ENCODE measurements around the gene PER1.
"Not testable (repeated sequence)": the region's sequence is repeated elsewhere in the genome, so short reads cannot be mapped to it uniquely, and the experiment has no call there.

PER1 gene

DNA sequence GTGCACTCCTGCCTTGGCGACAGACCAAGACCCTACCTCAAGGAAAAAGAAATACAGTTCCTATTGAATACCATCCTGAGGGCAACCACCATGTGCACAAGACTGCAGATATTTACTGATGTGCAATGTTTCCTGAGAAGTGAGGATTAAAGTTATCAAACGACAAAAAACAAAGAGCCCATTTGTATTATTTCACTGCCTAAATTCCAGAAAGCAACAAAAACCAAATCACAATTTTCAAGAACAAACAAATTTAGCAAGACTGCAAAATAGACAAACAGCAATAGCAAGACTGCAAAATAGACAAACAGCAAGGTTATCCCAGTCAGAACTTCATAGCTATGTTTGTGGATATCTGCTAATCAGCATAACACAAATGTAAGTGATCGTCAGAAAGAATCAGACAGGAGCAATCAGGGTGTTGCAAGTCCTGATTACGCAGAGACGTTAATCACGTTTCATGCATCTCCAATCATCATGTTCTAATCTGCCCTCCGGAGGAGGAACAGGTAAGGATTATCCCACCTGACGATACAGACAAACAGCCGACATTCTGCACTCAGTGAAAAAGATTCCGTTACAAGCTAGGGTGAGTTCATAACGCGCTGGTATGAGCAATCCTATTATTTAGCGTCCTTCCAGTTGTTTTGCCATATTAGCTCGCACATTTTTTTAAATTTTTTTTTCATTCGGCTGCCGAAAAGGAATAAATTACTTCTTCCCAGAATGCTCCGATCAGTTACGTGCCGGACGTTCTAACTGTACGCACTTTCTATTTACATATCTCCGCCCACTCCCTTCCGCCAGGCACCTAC, 21.1 kb upstream of the PER1 start:
- DNase-seq (ENCODE audit: low read depth): no peak

DNA sequence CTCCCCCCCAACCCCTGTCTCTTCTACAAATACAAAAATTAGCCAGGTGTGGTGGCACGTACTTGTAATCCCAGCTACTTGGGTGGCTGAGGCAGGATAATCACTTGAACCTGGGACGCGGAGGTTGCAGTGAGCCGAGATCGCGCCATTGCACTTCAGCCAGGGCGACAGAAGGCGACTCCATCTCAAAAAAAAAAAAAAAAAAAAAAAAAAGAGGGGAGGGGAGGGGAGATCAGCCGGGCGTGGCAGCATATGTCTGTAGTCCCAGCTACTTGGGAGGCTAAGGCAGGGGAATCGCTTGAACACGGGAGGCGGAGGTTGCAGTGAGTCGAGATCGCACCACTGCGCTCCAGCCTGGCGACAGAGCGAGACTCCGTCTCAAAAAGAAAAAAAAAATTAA, 18.0 kb upstream of the PER1 start:
- not testable (repeated sequence) for DNase-seq (ENCODE audit: low read depth)

DNA sequence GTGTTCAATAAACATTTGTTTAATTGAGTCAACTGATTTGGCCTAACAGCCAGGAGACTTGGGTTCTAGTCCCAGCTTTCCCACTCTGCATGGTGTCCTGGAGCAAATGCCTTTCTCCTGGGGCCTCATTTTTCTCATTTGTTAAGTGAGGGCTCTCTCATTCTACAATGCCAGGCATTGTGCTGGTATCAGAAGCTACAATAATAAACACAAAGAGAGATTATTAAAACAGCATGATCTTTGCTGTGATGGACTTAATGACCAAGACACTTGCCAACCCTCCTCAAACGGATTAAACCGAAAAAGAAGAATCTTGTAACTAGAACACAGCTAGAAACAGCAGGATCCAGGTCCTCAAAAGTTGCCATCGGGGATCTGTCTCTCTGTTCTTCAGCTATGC, 15.3 kb upstream of the PER1 start:
- DNase-seq (ENCODE audit: low read depth): no peak

DNA sequence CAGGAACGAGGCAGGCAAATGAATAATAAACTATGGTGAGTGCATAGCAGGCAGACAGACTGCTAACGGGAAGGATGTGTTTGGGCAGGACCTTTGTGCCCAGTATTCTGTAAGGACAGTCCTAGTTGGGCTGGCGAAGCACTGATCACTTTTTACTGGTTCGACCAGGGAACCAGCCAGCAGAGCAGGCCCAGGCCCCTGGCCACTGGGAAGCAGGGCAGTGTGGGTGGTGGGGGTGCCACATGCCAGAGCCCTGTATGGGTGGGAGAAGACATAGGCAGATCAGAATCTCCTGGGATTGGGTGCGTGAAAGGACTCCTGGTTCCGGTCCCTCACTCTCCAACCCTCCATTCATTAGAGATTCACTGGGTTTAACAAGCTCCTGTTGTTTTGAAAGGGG, 14.5 kb upstream of the PER1 start:
- no peak for DNase-seq (ENCODE audit: low read depth)

DNA sequence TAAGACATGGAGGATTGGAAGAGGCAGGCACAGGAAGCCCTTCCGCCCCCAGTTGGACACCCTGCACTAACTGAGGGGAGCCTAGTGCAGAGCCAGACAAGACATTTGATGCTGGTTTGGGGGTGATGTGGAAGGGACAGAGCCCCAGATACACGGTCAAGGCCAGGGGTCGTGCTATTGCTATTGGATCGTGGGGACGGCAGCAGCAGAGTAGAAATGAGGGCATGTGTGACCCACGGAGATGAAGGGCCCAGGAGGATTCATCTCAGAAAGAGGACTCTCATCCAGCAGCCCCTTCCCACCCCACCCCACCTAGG, 12.6 kb upstream of the PER1 start:
- no peak for DNase-seq (ENCODE audit: low read depth)

DNA sequence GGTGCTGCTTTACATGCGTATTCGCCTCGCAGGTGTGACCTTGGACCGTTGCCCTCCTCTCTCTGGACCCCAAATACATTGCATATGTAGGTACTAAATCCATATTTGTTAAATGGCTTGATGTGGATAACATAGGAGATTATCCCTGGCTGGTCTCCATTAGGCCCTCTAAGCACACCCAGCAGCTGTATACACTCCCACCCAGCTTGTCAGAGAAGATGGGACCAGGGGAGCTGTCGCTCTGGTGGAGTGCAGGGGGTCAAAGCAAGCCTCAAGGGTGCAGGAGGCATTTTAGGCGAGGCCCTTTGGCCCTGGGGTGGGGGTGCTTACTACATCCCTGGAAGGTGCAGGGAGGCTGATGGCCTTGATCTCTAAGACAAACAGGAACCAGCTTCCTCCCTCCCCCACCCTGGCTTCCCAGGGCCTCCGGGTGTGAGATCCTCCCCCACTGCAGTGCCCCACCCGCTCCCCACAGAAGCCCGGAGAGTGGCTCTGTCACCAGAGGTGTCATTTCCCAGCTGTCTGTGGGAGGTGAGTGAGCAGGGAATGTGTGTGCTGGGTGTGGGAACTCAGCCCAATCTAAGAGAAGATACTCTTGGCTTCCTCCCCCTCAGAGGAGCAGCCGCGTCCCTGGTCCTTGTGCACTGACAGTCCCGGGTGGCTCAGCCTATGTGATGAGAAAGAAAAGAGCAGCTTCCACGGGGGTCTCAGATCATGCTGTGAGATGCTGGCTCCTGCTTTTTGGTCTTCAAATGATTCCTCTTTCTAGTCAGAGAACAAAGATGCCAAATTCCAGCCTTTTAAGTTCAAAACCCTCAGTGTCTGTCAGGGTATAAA, 12.0 kb upstream of the PER1 start:
- peak; percentile 66 for DNase-seq (ENCODE audit: low read depth)

DNA sequence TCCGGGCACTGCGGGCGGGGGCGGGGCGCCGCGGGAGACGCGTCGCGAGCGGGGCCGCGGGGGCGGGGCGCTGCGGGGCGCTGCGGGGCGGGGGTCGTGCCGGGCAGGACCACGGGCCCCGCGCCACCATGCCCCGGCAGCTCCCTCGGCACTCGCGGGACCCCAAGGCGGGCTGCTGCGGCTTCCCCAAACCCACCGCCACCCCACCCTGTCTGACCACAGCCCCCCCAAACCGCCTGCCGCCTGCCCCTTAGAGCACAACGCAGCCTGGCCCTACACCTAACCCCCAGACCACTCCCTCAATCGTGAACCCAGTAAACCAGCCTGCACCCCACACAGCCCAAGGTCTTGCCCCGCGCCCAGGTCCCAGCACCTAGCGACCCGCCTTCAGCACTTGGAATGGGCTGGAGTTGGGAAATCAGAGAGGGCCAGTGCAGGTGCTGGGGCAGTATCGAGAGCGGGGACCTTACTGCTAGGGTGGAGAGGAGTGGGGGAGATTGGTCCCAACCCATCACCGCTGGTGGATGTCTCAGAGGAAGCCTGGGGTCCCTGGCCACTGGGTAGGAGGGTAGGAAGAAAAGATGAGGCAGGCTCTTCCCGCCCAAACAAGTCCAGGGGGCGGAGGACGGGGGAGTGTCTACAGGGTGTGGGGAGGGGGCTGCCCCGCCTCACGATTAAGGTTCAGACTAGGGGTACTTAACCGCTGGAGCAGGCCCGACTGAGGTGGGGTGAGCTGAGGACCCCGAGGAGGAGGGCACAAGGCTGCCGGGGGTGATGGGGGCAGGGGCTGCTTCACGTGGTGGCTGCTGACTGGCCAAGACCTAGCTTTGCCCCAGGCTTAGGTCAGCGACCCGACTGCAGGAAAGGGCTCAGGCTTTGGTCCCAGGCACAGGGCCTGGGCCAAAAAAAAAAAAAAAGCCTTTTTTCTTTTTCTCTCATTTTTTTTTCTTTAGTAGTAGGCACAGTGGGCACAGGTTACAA, 11.1 kb upstream of the PER1 start:
- DNase-seq (ENCODE audit: low read depth): no peak

DNA sequence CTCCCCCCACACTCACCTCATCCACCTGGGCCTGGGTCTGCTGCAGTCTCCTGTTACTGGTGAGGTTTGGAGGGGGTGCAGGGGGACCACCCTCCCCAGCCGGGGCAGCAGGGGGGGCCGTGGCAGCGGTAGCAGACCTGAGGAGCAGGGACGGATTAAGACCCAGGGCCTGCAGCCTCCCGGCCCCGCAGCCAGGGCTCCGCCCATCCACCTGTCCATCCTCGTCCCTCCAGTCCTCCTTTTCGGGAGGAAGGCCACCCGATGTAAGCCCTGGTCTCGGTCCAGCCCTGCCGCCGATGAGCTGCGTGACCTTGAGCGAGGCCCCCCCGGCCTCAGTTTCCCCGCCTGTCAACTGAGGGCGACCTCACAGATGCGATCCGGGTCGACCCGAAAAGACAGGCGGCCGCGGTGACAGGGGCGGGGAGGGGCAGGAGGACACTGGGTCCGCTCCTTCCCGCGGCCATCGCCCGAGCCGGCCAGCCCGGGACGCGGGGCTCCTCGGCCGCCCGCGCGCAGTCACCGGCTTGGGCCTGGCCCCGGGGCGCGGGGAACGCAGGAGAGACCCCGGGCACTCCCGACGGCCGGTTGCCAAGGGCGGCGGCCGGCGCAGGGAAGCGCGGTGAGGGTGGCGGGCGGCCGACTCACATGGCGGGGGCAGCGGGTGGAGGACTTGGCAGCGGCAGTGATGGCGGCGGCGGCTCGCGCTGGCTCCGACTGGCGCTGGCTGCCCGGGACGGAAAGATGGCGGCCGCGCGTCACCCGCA, 10.2 kb upstream of the PER1 start, which contains the start of gene VAMP2:
Gene VAMP2 (minus strand): TSS at position 716 of the 764 bp plus-strand sequence. CDS start 69 bp downstream, at position 647.
- peak; percentile 81 for DNase-seq (ENCODE audit: low read depth)

DNA sequence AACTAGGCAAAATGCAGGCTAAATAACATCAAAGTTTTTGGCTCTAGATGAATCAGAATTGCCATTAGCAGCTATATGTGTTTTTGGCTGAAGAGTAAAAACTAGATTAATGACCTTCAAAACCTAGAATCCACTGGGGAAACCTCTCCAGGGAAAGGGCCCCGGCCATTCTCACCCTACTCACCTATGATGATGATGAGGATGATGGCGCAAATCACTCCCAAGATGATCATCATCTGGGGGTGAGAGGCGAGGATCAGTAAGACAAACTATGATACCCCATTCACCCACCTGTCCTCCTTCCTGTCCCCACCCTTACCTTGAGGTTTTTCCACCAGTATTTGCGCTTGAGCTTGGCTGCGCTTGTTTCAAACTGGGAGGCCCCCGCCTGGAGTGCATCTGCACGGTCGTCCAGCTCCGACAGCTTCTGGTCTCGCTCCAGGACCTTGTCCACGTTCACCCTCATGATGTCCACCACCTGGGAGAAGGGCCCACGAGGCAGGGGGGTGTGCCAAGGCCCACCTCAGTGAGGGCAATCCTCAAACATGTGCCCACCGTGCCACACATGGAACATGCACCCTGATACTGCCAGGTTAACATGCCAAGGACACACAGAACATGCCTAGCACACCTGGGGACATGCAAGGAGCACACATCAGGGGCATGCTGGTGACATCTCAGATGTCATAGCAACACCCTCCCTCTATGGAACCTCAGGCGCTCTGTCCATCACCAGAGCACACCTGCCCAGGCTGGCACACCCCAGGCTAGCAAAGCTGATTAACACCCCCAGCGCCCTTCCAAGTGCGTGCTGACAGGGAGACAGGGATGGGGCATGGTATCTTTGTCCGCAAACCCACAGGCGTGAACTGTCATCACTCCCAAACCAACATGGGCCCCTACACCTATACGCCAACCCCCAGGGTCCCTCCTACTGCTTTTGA, 9.4 kb upstream of the PER1 start:
- DNase-seq (ENCODE audit: low read depth): no peak

DNA sequence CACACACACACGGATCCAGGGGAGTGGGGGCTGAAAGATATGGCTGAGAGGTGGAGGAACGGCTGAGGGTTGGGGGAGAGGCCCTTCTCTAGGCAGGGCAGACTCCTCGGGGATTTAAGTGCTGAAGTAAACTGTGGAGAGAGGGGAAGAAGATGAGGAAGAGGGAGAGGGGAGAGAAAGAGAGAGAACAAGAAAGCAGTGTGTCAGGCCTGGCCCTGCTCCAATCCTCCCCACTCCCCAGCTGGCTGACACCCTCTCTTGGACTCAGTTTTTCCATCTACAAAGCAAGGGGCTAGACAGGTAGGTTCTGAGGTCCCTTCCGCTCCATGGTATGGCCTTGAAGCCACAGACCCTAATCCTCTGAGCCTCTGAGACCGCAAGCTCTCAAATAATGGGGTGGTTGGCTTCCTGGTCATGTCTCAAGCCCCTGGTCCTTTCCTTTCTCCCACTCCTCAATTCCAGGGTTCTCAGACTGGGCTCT, 8.6 kb upstream of the PER1 start:
- DNase-seq (ENCODE audit: low read depth): no peak

DNA sequence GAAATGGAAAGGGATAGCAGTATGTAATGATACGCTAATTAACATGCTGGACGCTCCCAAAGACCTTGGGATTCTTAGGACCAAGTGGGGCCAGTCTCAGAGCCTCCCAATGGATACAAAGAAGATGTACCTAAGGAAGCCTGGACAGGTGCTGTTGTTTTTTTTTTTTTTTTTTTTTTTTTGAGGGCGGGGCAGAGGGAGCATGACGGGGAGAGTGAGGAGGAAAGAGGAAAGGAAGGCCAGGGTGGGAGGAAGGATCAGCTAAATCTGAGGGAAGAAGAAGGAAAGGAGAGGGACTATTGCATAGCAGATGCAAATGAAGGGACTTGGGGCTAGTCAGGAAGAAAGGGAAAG, 8.0 kb upstream of the PER1 start:
- no peak for DNase-seq (ENCODE audit: low read depth)

DNA sequence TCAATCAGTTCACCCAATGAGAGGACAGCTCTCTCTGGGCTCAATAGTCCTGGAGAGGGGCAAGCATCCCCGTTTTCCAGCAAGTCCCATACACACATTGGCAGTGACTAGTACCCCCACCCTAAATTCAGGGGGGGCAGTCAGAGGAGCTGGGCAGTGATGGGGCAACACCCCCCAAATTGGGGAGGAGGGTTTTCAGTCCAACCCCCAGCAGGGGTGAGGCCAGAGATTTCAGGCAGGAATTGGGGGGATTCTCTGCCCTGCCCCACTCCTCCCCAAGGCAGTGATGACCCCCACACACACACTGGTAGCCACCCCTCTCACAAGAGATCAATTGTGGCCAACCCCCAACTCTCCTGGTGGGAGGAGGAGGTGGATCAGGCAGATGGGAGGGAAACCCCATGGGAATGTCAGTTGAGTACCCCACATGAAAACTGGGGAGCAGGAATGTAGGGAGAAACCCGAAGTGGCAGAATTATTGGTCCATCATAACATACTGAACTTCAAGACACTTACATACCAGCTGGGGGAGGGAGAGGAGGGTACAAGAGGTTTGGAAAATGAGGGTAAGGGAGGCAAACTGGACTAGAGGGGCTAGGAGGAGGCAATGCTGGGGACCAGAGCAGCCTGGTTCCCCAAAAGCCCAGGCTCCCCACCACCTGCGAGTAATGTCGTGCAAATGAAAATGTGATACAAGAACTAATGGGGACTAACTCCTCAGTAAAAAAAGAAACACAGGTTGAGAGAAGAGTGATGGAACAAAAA, 7.4 kb upstream of the PER1 start:
- DNase-seq (ENCODE audit: low read depth): no peak

DNA sequence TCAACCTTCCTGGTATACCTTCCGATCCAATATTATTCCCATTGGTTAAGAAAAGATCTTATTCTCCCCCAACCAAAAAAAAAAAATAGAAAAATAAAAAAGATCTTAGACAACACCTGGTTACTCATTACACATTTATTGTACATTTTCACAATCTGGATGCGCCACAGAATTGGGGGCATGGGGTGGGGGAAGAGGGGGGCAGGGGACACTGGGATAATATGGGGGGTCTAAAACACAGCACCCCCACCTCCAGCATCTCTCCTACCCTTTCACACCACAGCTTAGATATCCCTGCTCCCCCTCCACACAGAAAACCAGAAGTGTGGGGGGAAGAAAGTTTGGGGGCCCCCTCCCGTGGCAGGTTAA, 6.8 kb upstream of the PER1 start:
- no peak for DNase-seq (ENCODE audit: low read depth)

DNA sequence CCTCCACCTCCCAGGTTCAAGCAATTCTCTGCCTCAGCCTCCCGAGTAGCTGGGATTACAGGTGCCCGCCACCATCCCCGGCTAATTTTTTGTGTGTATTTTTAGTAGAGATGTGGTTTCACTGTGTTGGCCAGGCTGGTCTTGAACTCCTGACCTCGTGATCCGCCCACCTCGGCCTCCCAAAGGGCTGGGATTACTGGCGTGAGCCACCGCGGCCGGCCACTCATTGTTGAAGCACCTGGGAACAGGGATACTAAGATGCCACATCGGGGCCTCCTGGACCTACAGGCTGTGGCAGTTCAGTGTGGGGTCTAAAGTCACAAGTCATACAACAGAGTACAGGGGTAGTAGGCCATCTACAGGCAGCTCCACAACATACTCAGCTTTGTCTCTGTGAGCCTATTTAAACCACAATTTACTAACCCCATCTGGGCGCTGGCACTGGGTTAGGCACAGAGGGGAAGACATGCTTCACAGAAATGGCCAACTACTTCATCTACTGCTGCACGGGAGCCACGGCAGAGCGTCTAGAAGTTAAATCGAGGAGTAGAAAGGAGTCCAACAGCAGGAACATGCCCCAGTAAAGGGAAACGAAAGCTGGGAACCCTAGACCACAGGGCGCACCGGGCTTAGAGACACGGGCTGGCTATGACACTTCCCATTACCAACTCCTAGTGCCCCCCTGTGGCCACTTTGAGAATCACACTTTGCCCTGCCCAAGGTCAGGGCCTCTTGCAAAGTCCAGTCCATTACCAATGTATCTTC, 6.2 kb upstream of the PER1 start:
- DNase-seq (ENCODE audit: low read depth): peak; percentile 75

DNA sequence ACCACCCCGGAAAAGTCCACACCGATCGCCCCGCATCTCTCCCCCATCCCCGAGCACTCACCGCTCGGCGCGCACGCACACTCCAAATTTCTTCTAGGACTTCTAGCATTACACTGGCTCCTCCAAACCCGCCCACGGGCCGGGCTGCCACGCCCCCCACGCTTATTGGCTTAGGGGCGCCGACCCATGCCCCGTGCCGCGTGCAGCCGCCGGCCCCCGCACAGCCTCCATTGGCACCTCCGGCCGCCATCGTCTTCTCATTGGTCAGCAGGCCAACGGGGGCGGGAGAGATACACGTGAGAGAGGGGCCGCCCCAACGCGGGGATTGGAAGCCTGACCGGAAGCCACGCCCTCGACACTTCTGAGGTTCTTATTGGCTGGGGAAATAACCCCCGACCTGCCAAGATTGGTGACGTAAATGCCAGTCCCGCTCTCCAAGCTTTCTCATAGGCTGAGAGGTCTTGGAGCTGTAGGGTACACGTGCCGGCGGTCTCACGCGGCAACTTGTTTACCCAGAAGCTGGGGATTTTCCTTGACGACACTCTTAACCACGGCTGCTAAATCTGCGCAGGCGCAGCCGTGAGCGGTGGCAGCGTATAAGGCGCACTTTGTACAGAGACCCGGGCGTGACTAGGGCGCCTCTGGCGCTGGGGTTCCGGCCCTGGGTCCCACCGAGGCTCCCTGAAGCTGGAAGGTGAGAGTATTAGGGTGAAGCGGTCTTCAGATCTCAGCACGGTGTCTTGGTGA, 4.2 kb upstream of the PER1 start:
- peak; percentile 100 for DNase-seq (ENCODE audit: low read depth)

DNA sequence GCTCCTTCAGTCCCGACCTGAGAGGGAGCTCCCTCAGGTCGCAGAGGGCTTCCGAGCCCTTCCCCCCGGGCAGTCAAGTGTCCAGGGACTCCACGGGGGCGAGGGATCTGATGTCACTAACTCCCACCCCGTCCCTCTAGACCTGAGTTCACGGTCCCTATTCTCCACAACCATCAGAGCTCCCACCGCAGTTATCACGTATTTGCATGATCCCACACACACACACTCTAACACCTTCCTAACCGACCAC, 3.7 kb upstream of the PER1 start:
- DNase-seq (ENCODE audit: low read depth): no peak

DNA sequence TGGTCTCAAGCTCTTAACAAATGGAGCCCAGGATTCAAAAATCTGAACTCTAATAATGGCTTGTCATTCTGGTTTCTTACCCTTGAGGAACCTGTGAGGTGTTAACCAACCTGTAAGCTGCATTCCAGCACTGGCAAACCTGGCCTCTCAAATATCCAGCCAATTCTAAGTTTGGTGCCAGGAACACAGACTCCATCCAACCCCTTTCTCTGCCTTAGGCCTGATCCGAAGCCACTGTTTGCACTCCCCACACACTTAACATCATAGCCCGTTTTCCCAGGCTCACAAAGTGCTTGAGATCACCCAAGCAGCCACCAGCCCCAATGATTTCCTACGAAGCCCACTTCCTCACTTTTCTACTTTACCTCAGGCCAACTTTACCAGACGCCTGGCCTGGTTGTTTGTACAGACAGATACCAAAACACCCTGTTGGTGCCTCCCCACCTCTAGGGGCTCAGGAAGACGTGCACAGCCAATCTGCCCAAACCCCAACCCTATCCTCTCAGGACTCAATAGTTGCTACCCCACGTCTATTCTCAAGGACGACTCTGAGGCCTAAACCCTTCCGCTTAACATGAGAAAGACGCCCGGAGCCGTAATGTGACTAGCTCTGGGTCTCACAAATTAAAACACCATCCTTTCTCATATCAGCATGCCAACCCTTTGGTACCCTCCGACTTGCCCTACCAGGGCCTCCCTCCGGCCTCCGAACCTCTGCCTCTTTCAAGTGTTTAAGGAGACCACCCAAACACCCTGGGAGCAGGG, 3.2 kb upstream of the PER1 start:
- no peak for DNase-seq (ENCODE audit: low read depth)
